Nephron progenitor cell (in vitro differentiated cells): Measurements from ENCODE around the gene TUBA1B.

Experiments used
- DNase-seq: peaks from one replicate; pipeline ENCODE4 v3.0.0; 2021
- H3K27ac Mint-ChIP-seq: 2 replicates; pipeline ENCODE4 v1.8.0; 2021; ENCODE audit warnings: mild to moderate bottlenecking, moderate library complexity, mixed read lengths
- H3K27me3 Mint-ChIP-seq: 2 replicates; pipeline ENCODE4 v1.8.0; 2021; ENCODE audit warnings: mild to moderate bottlenecking, low read depth, mixed read lengths; ENCODE audit not compliant: poor library complexity
- H3K36me3 Mint-ChIP-seq: 2 replicates; pipeline ENCODE4 v1.8.0; 2021; ENCODE audit warnings: low read depth, mixed read lengths
- H3K4me1 Mint-ChIP-seq: 2 replicates; pipeline ENCODE4 v1.8.0; 2021; ENCODE audit warnings: mixed read lengths
- H3K4me3 Mint-ChIP-seq: 2 replicates; pipeline ENCODE4 v1.8.0; 2021; ENCODE audit warnings: mild to moderate bottlenecking, moderate library complexity, mixed read lengths
- H3K9me3 Mint-ChIP-seq: 2 replicates; pipeline ENCODE4 v1.8.0; 2021; ENCODE audit warnings: mild to moderate bottlenecking, moderate library complexity, mixed read lengths
- CTCF ChIP-seq: fragments of 200-600 bp; sonication (generic); IDR thresholded peaks from 2 replicates; pipeline ENCODE4 v1.5.0; 2021; ENCODE audit warnings: antibody characterized with exemption

The TUBA1B gene

GRCh38 chr12:49094160-49094974 is 36.8 kb downstream of the TUBA1B start, which contains the start of gene DHH:
DHH (minus strand) TSS chr12:49094801; CDS start chr12:49094512, 289 bp downstream.
- Mint-ChIP-seq H3K9me3 (no peaks in the 10 kb centered on the region), H3K4me1 (peaks cover 44% of the 10 kb centered on the region), H3K36me3 (peaks cover 33% of the 10 kb centered on the region), H3K4me3 (peak within 1 kb of the TSS; percentile 69), H3K27ac (no peak within 1 kb of the TSS), H3K27me3 (peaks cover 73% of the 10 kb centered on the region)
- no peak for TF ChIP-seq CTCF
- DNase-seq: peak; percentile 66

DNA sequence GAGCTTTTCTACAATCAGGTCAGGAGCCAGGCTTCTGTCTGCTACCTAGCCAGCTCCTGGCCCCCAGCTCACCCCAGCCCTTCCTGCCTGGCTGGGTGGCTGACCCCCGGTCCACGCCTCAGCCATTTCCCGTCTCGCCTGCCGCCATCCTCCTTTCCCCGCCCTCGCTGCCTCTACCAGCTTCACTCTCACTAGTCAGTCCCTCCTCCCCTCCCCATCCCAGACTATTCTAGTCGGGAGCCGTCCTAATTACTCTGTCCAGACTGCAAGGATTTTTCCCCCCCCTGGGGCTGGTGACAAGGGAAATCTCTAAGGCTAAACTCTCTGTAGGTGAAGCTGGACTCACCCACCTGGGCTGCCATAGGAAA is 37.4 kb downstream of the TUBA1B start:
- peak; percentile 48 for DNase-seq
- peaks cover 45% of the 10 kb centered on the region for H3K4me1 Mint-ChIP-seq

DNA sequence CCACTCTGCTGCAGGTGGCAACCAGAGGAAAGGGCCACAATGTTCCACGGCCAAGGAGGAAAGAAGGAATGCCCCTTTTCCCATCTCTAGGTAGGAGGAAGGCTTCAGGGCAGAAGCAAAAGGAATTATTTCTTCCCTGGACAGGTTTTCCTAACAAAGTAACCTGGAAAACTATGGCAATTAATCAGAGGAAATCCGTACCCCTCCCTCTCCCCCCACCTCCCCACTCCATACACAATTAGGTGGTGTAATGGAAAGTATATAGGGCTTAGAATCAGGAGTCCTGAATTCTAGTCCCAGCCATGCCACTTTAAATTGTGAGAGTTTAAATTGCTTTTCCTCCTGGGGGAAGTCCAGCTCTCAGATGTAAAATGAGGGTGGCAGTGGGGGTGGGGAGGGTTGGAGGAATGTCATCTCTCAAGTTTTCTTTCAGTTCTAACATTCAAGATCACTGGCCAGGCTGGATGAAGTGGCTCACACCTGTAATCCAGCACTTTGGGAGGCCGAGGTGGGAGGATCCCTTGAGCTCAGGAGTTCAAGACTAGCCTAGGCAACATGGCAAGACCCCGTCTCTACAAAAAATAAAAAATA is 38.3 kb downstream of the TUBA1B start:
- H3K4me3 Mint-ChIP-seq: peak overlapping the region; percentile 76
- no peak overlapping the region for H3K27ac Mint-ChIP-seq
- H3K36me3 Mint-ChIP-seq: peaks cover 22% of the 10 kb centered on the region
- DNase-seq: no peak
- TF ChIP-seq CTCF: no peak
- H3K27me3 Mint-ChIP-seq: peaks cover 88% of the 10 kb centered on the region
- H3K4me1 Mint-ChIP-seq: peaks cover 50% of the 10 kb centered on the region
- H3K9me3 Mint-ChIP-seq: no peaks in the 10 kb centered on the region

More for the DNA sequence above, 37.4 kb downstream of the TUBA1B start:
- TF ChIP-seq CTCF: no peak
- H3K36me3 Mint-ChIP-seq: peaks cover 31% of the 10 kb centered on the region
- peak overlapping the region; percentile 65 for H3K4me3 Mint-ChIP-seq
- H3K9me3 Mint-ChIP-seq: no peaks in the 10 kb centered on the region
- H3K27me3 Mint-ChIP-seq: peaks cover 79% of the 10 kb centered on the region
- H3K27ac Mint-ChIP-seq: no peak overlapping the region

DNA sequence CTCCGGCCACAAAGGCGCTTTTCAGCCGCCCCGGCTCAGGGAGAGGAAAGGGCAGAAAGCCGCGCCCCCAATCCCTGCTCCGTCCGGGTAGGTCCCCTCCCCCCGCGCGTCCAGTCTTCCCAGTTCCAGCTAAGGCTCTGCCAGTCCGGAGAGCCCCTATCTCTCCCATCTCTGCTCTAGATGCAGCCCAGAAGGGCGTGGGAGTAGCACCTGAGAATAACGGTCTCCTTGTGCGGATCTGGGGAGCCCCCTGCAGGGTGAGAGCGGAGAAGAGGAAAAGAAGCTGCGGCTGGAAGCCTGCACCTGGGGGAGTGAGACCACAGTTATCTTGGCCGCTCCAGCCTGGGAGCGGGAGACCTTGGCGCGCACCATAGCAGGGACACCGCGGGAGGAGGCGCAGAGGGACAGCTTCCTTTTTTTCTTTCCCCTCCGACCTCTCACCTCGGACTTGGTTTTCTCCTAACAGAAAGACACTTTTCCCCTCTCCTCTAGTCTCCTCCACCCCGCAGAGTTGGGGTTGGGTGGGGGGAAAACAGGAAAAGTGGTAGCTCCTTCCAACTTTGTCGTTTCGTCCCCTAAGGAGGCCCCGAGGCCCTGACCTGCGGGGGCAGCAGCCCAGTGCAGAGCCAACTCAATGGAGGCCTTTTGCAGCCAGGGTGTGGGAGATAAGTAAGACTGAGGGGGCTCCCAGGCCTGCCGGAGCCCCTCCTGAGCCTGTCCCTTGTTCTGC is 38.9 kb downstream of the TUBA1B start:
- peak; percentile 65 for DNase-seq
- Mint-ChIP-seq H3K4me3 (peak overlapping the region; percentile 76), H3K36me3 (peaks cover 17% of the 10 kb centered on the region), H3K4me1 (peaks cover 50% of the 10 kb centered on the region), H3K27me3 (peaks cover 95% of the 10 kb centered on the region), H3K27ac (no peak overlapping the region), H3K9me3 (no peaks in the 10 kb centered on the region)
- TF ChIP-seq CTCF: peak; percentile 41

GRCh38 chr12:49091836-49092085 is 39.4 kb downstream of the TUBA1B start:
- H3K36me3 Mint-ChIP-seq: peaks cover 16% of the 10 kb centered on the region
- peak overlapping the region; percentile 76 for H3K4me3 Mint-ChIP-seq
- peaks cover 50% of the 10 kb centered on the region for H3K4me1 Mint-ChIP-seq
- H3K9me3 Mint-ChIP-seq: no peaks in the 10 kb centered on the region
- DNase-seq: no peak
- no peak for TF ChIP-seq CTCF
- H3K27me3 Mint-ChIP-seq: peaks cover 99% of the 10 kb centered on the region
- H3K27ac Mint-ChIP-seq: no peak overlapping the region
